Measurements from ENCODE around the gene DNAJC4. TPM values are rescaled to one million over a fixed set of nuclear protein-coding genes. Genes with fewer than 3 reads are reported as not detected.

Gene DNAJC4
- total and polyA plus RNA-seq, 9 of the 15 experiments (the other 6 are each of a cell fraction or from before 2014, with no cell fraction given) = 4.0 to 32.6 (median 19.9) TPM

GRCh38 chr11:64207256-64208085 lies 22.9 kb upstream of the DNAJC4 start (continued):
- TF ChIP-seq POU5F1 (IDR thresholded peaks at IDR 0.05; ENCODE audit: borderline replicate concordance, low read depth, low read length, partially characterized antibody) = no peak
- no peak for TF ChIP-seq ZNF184 (CRISPR knock-in tag; IDR thresholded peaks at IDR 0.05)
- 0 out of 2 replicates have a peak, but pooled peaks have one; percentile 2 for TF ChIP-seq BHLHE40 (IDR thresholded peaks at IDR 0.05; ENCODE audit: low read length)
- no peak for TF ChIP-seq NCOA2 (IDR thresholded peaks at IDR 0.05; ENCODE audit: partially characterized antibody in 2 of 2)
- no peak for TF ChIP-seq HMGXB4 (CRISPR knock-in tag; IDR thresholded peaks at IDR 0.05)
- no peak for TF ChIP-seq ID3 (CRISPR knock-in tag; IDR thresholded peaks at IDR 0.05)
- TF ChIP-seq ID3 (tag; IDR thresholded peaks at IDR 0.05) = 0 out of 2 replicates have a peak, but pooled peaks have one; percentile 14
- peak; percentile 79; the same call in 1 of the 2 replicates for TF ChIP-seq ZNF589 (CRISPR knock-in tag; IDR thresholded peaks at IDR 0.05; ENCODE audit: low read depth)
- TF ChIP-seq GABPB1 (CRISPR knock-in tag; IDR thresholded peaks at IDR 0.05) = peak; percentile 84
- no peak for TF ChIP-seq GABPB2 (CRISPR knock-in tag; conservative IDR thresholded peaks at IDR 0.05)
- peak; percentile 78; the same call in 1 of the 2 replicates for TF ChIP-seq ZNF592 (IDR thresholded peaks at IDR 0.05)
- TF ChIP-seq, protein P1, sequence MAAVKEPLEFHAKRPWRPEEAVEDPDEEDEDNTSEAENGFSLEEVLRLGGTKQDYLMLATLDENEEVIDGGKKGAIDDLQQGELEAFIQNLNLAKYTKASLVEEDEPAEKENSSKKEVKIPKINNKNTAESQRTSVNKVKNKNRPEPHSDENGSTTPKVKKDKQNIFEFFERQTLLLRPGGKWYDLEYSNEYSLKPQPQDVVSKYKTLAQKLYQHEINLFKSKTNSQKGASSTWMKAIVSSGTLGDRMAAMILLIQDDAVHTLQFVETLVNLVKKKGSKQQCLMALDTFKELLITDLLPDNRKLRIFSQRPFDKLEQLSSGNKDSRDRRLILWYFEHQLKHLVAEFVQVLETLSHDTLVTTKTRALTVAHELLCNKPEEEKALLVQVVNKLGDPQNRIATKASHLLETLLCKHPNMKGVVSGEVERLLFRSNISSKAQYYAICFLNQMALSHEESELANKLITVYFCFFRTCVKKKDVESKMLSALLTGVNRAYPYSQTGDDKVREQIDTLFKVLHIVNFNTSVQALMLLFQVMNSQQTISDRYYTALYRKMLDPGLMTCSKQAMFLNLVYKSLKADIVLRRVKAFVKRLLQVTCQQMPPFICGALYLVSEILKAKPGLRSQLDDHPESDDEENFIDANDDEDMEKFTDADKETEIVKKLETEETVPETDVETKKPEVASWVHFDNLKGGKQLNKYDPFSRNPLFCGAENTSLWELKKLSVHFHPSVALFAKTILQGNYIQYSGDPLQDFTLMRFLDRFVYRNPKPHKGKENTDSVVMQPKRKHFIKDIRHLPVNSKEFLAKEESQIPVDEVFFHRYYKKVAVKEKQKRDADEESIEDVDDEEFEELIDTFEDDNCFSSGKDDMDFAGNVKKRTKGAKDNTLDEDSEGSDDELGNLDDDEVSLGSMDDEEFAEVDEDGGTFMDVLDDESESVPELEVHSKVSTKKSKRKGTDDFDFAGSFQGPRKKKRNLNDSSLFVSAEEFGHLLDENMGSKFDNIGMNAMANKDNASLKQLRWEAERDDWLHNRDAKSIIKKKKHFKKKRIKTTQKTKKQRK (IDR thresholded peaks at IDR 0.05; ENCODE audit: borderline replicate concordance, low read depth, low read length) = no peak
- no peak for TF ChIP-seq SMARCA5 (IDR thresholded peaks at IDR 0.05)
- TF ChIP-seq PREB (CRISPR knock-in tag; IDR thresholded peaks at IDR 0.05) = no peak
- no peak for TF ChIP-seq PHF20 (IDR thresholded peaks at IDR 0.05; ENCODE audit: partially characterized antibody)
